H9 (cell line): ENCODE measurements around the gene ZNRF2. TPM values are rescaled to one million over a fixed set of nuclear protein-coding genes. Genes with fewer than 3 reads are reported as not detected.
"Not testable (repeated sequence)": the region's sequence is repeated elsewhere in the genome, so short reads cannot be mapped to it uniquely, and the experiment has no call there.

ENCODE experiments used
- DNase-seq: peaks from one replicate; pipeline ENCODE4 v3.0.0-alpha.2; 2017
- H2AFZ ChIP-seq: one replicate; pipeline ENCODE4 v1.6.1; 2013; ENCODE audit warnings: mild to moderate bottlenecking, low read length, control low read depth, moderate library complexity
- H2AK5ac ChIP-seq: 2 replicates; pipeline ENCODE4 v1.6.1; 2013; ENCODE audit warnings: low read length, control low read depth, mixed read lengths; ENCODE audit not compliant: insufficient read length
- H2BK120ac ChIP-seq: one replicate; pipeline ENCODE4 v1.6.1; 2013; ENCODE audit warnings: low read depth, mild to moderate bottlenecking, low read length, control low read depth, inconsistent platforms; ENCODE audit not compliant: poor library complexity, severe bottlenecking
- H2BK12ac ChIP-seq: 2 replicates; pipeline ENCODE4 v1.6.1; 2013; ENCODE audit warnings: low read length, control low read depth, mixed read lengths, low read depth; ENCODE audit not compliant: insufficient read length
- H2BK15ac ChIP-seq: 2 replicates; pipeline ENCODE4 v1.6.1; 2013; ENCODE audit warnings: low read depth, low read length, control low read depth
- H2BK20ac ChIP-seq: one replicate; pipeline ENCODE4 v1.6.1; 2013; ENCODE audit warnings: low read depth, mild to moderate bottlenecking, low read length, control low read depth, inconsistent platforms; ENCODE audit not compliant: poor library complexity, severe bottlenecking
- H2BK5ac ChIP-seq: 2 replicates; pipeline ENCODE4 v1.6.1; 2013; ENCODE audit warnings: low read length, control low read depth, mixed read lengths; ENCODE audit not compliant: insufficient read length
- H3K14ac ChIP-seq: 2 replicates; pipeline ENCODE4 v1.6.1; 2013; ENCODE audit warnings: low read length, control low read depth; ENCODE audit not compliant: insufficient read depth
- H3K18ac ChIP-seq: 2 replicates; pipeline ENCODE4 v1.6.1; 2013; ENCODE audit warnings: low read depth, mild to moderate bottlenecking, mixed read lengths, low read length, control low read depth; ENCODE audit not compliant: insufficient read length
- H3K23ac ChIP-seq: 2 replicates; pipeline ENCODE4 v1.6.1; 2013; ENCODE audit warnings: low read length, control low read depth, mixed read lengths, low read depth; ENCODE audit not compliant: insufficient read length
- H3K23me2 ChIP-seq: 2 replicates; pipeline ENCODE4 v1.6.1; 2013; ENCODE audit warnings: low read depth, mild to moderate bottlenecking, mixed read lengths, low read length, control low read depth; ENCODE audit not compliant: insufficient read length, poor library complexity, severe bottlenecking
- H3K27ac ChIP-seq: 2 replicates; pipeline ENCODE4 v1.5.1; 2013; ENCODE audit warnings: low read length, control low read depth, mixed read lengths, low read depth; ENCODE audit not compliant: insufficient read length
- H3K27me3 ChIP-seq: 2 replicates; pipeline ENCODE4 v1.6.1; 2013; ENCODE audit warnings: low read length, control low read depth, inconsistent platforms; ENCODE audit not compliant: insufficient read depth
- H3K4ac ChIP-seq: 2 replicates; pipeline ENCODE4 v1.6.1; 2013; ENCODE audit warnings: low read depth, mild to moderate bottlenecking, control low read depth, inconsistent platforms, low read length, moderate library complexity
- H3K4me1 ChIP-seq: 2 replicates; pipeline ENCODE4 v1.6.1; 2013; ENCODE audit warnings: low read length, control low read depth, inconsistent platforms; ENCODE audit not compliant: insufficient read depth
- H3K4me2 ChIP-seq: 2 replicates; pipeline ENCODE4 v1.6.1; 2013; ENCODE audit warnings: low read length, control low read depth, mixed read lengths; ENCODE audit not compliant: insufficient read length, insufficient read depth
- H3K56ac ChIP-seq: 2 replicates; pipeline ENCODE4 v1.6.1; 2013; ENCODE audit warnings: low read depth, mild to moderate bottlenecking, mixed read lengths, low read length, control low read depth; ENCODE audit not compliant: insufficient read length
- H3K79me1 ChIP-seq: 2 replicates; pipeline ENCODE4 v1.6.1; 2013; ENCODE audit warnings: low read depth, mild to moderate bottlenecking, moderate library complexity, low read length, control low read depth, inconsistent platforms; ENCODE audit not compliant: insufficient read depth, poor library complexity, severe bottlenecking
- H3K79me2 ChIP-seq: 2 replicates; pipeline ENCODE4 v1.6.1; 2013; ENCODE audit warnings: low read length, control low read depth, inconsistent platforms; ENCODE audit not compliant: insufficient read depth
- H3K9ac ChIP-seq: 2 replicates; pipeline ENCODE4 v1.6.1; 2013; ENCODE audit warnings: low read length, control low read depth, mixed read lengths; ENCODE audit not compliant: insufficient read length; ENCODE audit errors: extremely low read depth
- H3K9me3 ChIP-seq: one replicate; pipeline ENCODE4 v1.6.1; 2013; ENCODE audit warnings: low read depth, low read length, inconsistent platforms; ENCODE audit not compliant: control insufficient read depth
- H3T11ph ChIP-seq: one replicate; pipeline ENCODE4 v1.6.1; 2013; ENCODE audit warnings: mild to moderate bottlenecking, low read length, control low read depth, inconsistent platforms
- H4K20me1 ChIP-seq: one replicate; pipeline ENCODE4 v1.6.1; 2013; ENCODE audit not compliant: control insufficient read depth, insufficient read length, insufficient read depth
- H4K5ac ChIP-seq: 2 replicates; pipeline ENCODE4 v1.6.1; 2013; ENCODE audit warnings: low read depth, mild to moderate bottlenecking, mixed read lengths, low read length, control low read depth; ENCODE audit not compliant: insufficient read length
- H4K8ac ChIP-seq: replicated peaks from 2 replicates; pipeline ENCODE4 v1.6.1; 2013; ENCODE audit warnings: low read length, control low read depth, mixed read lengths, low read depth; ENCODE audit not compliant: insufficient read length
- H4K91ac ChIP-seq: 2 replicates; pipeline ENCODE4 v1.6.1; 2013; ENCODE audit warnings: low read depth, mild to moderate bottlenecking, moderate library complexity, mixed read lengths, low read length, control low read depth; ENCODE audit not compliant: insufficient read length
- H3K27ac Mint-ChIP-seq, 3 experiments: 2 replicates in 2 of 3; 3 replicates in 1 of 3; pipeline ENCODE4 v1.8.0; 2020 to 2021; ENCODE audit warnings: mixed read lengths in 3 of 3, mild to moderate bottlenecking in 1 of 3, moderate library complexity in 1 of 3
- H3K27me3 Mint-ChIP-seq: 2 replicates; pipeline ENCODE4 v1.8.0; 2021; ENCODE audit warnings: low read depth, mild to moderate bottlenecking, moderate library complexity, mixed read lengths
- H3K36me3 Mint-ChIP-seq, 3 experiments: 2 replicates in 2 of 3; 3 replicates in 1 of 3; pipeline ENCODE4 v1.8.0; 2020 to 2021; ENCODE audit warnings: low read depth in 3 of 3, mixed read lengths in 3 of 3; ENCODE audit not compliant: insufficient read depth in 1 of 3
- H3K4me1 Mint-ChIP-seq, 2 experiments: 2 replicates each; pipeline ENCODE4 v1.8.0; 2020; ENCODE audit warnings: mixed read lengths in 2 of 2
- H3K4me3 Mint-ChIP-seq, 2 experiments: 2 replicates in 1 of 2; 3 replicates in 1 of 2; pipeline ENCODE4 v1.8.0; 2020 to 2021; ENCODE audit warnings: mild to moderate bottlenecking in 2 of 2, mixed read lengths in 2 of 2, moderate library complexity in 1 of 2
- H3K9me3 Mint-ChIP-seq, 2 experiments: 2 replicates in 1 of 2; 3 replicates in 1 of 2; pipeline ENCODE4 v1.8.0; 2020; ENCODE audit warnings: mild to moderate bottlenecking in 2 of 2, mixed read lengths in 2 of 2, moderate library complexity in 1 of 2
- CTCF ChIP-seq: fragments of 200-600 bp; sonication (generic); conservative IDR thresholded peaks from 3 replicates; pipeline ENCODE4 v1.8.0; 2021; ENCODE audit warnings: antibody characterized with exemption, mild to moderate bottlenecking
- WGBS: extraction: QIAGEN DNeasy Blood & Tissue Kit; methylation state at CpG from one replicate; pipeline ENCODE4 v1.1.7; 2013; ENCODE audit warnings: missing lambda C conversion rate, low lambda C conversion rate, mixed read lengths; ENCODE audit not compliant: insufficient read length; ENCODE audit errors: extremely low coverage; 5-methylcytosine and 5-hydroxymethylcytosine counted together
- total RNA-seq: library from RNA; stranded (reverse); gene quantifications from 2 replicates; pipeline ENCODE4 v1.2.1, GENCODE V29; 2021

ZNRF2 gene
- total RNA-seq, 1 experiment from 2014 or later, result 16.5 TPM

- no peak overlapping the region for H3T11ph ChIP-seq
- H2BK120ac ChIP-seq, result no peak overlapping the region
- H3K4me1 Mint-ChIP-seq, result peaks cover 47 to 56% of the 10 kb centered on the region in 2 experiments
- no peak overlapping the region for H2BK5ac ChIP-seq
- DNase-seq, result no peak
- no peak overlapping the region for H3K56ac ChIP-seq
- no peaks in the 10 kb centered on the region; the same call in 1 of the 2 replicates for H3K4me1 ChIP-seq
- no peaks in the 10 kb centered on the region for H3K27me3 ChIP-seq
- no peak overlapping the region for H4K8ac ChIP-seq
- TF ChIP-seq CTCF, result no peak
- H2BK15ac ChIP-seq, result no peak overlapping the region
- no peak overlapping the region for H2AFZ ChIP-seq
- H3K9me3 ChIP-seq, result no peaks in the 10 kb centered on the region
- peaks cover 0 to 3% (median 2%) of the 10 kb centered on the region in 3 experiments; a peak in 2 of 7 replicates for H3K36me3 Mint-ChIP-seq
- no peak overlapping the region for H3K23ac ChIP-seq
- H3K14ac ChIP-seq, result no peak overlapping the region
- no peak overlapping the region for H3K27ac ChIP-seq
- H3K79me2 ChIP-seq, result peaks cover 4% of the 10 kb centered on the region; the same call in 1 of the 2 replicates
- H3K27ac Mint-ChIP-seq, result no peak overlapping the region
- H3K9me3 Mint-ChIP-seq, result no peaks in the 10 kb centered on the region
- no peaks in the 10 kb centered on the region for H4K20me1 ChIP-seq
- peak overlapping the region; percentile 85 for H3K4me2 ChIP-seq
- no peak overlapping the region for H4K91ac ChIP-seq
- H3K23me2 ChIP-seq, result peaks cover 3% of the 10 kb centered on the region
- no peak overlapping the region for H4K5ac ChIP-seq
- H3K4me3 Mint-ChIP-seq, result peak overlapping the region; percentile 85 to 89
- H3K4ac ChIP-seq, result no peak overlapping the region
- H2BK20ac ChIP-seq, result no peak overlapping the region
- H2AK5ac ChIP-seq, result no peak overlapping the region
- no peak overlapping the region for H3K9ac ChIP-seq
- H3K27me3 Mint-ChIP-seq, result peaks cover 2% of the 10 kb centered on the region
- no CpG with 5 or more reads among the region's 11 CpGs for WGBS
- no peak overlapping the region for H3K18ac ChIP-seq
- no peak overlapping the region for H2BK12ac ChIP-seq
- H3K79me1 ChIP-seq, result no peaks in the 10 kb centered on the region
Observed at GRCh38 chr7:30286749-30287148, 2.4 kb downstream of the ZNRF2 start.

- not testable (repeated sequence) for H2BK12ac ChIP-seq, H2BK20ac ChIP-seq, H3K4me1 ChIP-seq, H3K23me2 ChIP-seq, H2BK5ac ChIP-seq, H2BK120ac ChIP-seq, H3K9me3 ChIP-seq, H2AFZ ChIP-seq, H3K9ac ChIP-seq, H3K79me1 ChIP-seq, H3K23ac ChIP-seq, H3K18ac ChIP-seq, H4K91ac ChIP-seq, DNase-seq, H3K27me3 Mint-ChIP-seq, H3K56ac ChIP-seq, H3K4ac ChIP-seq, H3K27ac ChIP-seq, H3K27ac Mint-ChIP-seq, H2BK15ac ChIP-seq, H3K14ac ChIP-seq, H4K20me1 ChIP-seq, H4K5ac ChIP-seq, H2AK5ac ChIP-seq, H3K36me3 Mint-ChIP-seq, H3T11ph ChIP-seq, H3K79me2 ChIP-seq, H3K9me3 Mint-ChIP-seq, H4K8ac ChIP-seq, H3K4me2 ChIP-seq, H3K27me3 ChIP-seq
- Mint-ChIP-seq H3K4me1 (peaks cover 50 to 59% of the 10 kb centered on the region in 2 experiments), H3K4me3 (peak overlapping the region in 1 of 2 experiments; percentile 67; a peak in 4 of 5 replicates)
- WGBS, result no CpG with 5 or more reads among the region's 3 CpGs
Observed at GRCh38 chr7:30287625-30288024, 3.2 kb downstream of the ZNRF2 start.
